ENCODE results near the gene BICDL2.
A peak's percentile ranks its signal among the peaks of the same experiment; 100 is the strongest.

The BICDL2 gene

DNA sequence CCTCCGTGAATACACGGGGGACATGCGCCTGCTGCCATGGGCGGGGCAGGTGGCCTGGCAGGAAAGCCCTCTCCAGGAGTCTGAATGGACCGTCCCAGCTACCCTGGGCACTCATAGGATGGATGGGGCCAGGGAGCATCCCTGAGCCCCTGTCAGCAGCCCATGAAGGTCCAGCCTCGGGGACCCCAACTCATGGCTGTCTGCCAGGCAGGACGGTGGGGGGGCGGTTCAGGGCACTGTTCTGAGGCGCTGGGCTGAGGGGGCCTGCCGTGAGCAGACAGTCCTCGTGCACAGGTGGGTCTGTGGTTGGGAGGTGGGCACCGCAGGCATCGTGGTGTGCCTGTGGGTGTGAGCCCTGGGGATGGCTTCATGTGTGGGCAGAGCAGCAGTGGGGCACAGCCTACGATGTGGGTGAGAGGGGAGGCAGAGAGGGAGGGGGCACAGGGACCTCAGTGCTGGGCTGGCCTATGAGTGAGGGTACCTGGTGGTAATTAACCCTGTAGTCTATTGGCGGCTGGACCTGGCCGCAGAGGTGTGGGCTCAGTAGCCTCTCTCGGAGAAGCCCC lies 50.0 kb downstream of the BICDL2 start:
- no peak for DNase-seq
- no peaks in the 10 kb centered on the region for H3K36me3 ChIP-seq (ENCODE audit: control insufficient read depth, insufficient read depth, low read length)
- no peak overlapping the region for H3K27ac ChIP-seq (ENCODE audit: insufficient read depth, low read length, poor library complexity, severe bottlenecking)
- H3K4me3 ChIP-seq (ENCODE audit: insufficient read depth, low read depth, low read length, poor library complexity, severe bottlenecking): no peak overlapping the region
- H3K27me3 ChIP-seq (replicated peaks; ENCODE audit: control insufficient read depth, insufficient read depth, low read length, poor library complexity, severe bottlenecking): no peaks in the 10 kb centered on the region
- peaks cover 5% of the 10 kb centered on the region for H3K4me1 ChIP-seq (ENCODE audit: control insufficient read depth, insufficient read depth, low read length, poor library complexity, severe bottlenecking)
- H3K9me3 ChIP-seq (ENCODE audit: control insufficient read depth, low read length): no peaks in the 10 kb centered on the region

DNA sequence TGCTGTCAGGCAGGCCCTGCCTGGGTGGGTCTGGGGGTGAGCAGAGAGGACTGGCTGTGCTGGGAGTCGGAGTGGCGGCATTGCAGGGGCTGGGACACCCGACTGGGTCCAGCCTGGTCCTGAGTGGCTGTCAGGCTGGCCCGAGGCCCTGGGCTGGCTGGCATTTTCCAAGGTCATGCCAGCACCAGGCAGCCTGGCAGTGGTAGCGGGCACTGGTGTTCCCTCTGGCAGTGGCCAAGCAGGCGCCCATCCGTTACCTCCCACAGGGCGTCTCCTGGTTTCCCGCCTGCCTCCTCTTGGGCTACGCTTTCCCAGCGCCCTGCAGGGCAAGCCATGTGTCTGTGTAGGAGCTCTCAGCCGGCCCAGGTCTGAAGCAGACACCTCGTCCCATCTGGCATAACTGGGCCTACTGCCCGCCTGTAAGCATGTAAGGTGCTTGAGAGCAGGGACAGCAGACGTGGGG lies 50.8 kb downstream of the BICDL2 start:
- Histone ChIP-seq H3K4me1 (ENCODE audit: control insufficient read depth, insufficient read depth, low read length, poor library complexity, severe bottlenecking) (peaks cover 5% of the 10 kb centered on the region), H3K9me3 (ENCODE audit: control insufficient read depth, low read length) (no peaks in the 10 kb centered on the region), H3K36me3 (ENCODE audit: control insufficient read depth, insufficient read depth, low read length) (no peaks in the 10 kb centered on the region), H3K27ac (ENCODE audit: insufficient read depth, low read length, poor library complexity, severe bottlenecking) (no peak overlapping the region), H3K27me3 (replicated peaks; ENCODE audit: control insufficient read depth, insufficient read depth, low read length, poor library complexity, severe bottlenecking) (no peaks in the 10 kb centered on the region), H3K4me3 (ENCODE audit: insufficient read depth, low read depth, low read length, poor library complexity, severe bottlenecking) (no peak overlapping the region)
- DNase-seq: no peak

DNA sequence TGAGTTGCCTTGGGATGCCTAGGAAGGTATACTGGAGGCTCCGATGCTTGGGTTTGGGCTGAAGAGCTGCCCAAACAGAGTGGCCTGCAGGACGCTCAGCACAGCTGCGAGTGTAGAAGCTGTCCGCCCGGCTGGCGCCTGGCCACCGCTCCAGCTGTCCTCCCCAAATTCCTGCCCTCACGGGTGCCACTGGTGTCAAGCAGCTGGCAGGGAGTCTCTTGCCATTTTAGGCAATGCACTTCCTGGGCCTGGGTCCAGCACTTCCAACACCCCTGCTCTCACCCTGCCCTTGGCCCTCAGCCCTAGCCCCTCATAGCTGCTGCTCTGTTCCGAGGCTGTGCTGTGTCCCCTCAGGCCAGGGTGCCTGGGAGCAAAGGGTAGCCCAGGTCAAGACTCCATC lies 51.3 kb downstream of the BICDL2 start:
- Histone ChIP-seq H3K27me3 (replicated peaks; ENCODE audit: control insufficient read depth, insufficient read depth, low read length, poor library complexity, severe bottlenecking) (no peaks in the 10 kb centered on the region), H3K9me3 (ENCODE audit: control insufficient read depth, low read length) (no peaks in the 10 kb centered on the region), H3K4me3 (ENCODE audit: insufficient read depth, low read depth, low read length, poor library complexity, severe bottlenecking) (no peak overlapping the region), H3K27ac (ENCODE audit: insufficient read depth, low read length, poor library complexity, severe bottlenecking) (no peak overlapping the region), H3K4me1 (ENCODE audit: control insufficient read depth, insufficient read depth, low read length, poor library complexity, severe bottlenecking) (peaks cover 5% of the 10 kb centered on the region), H3K36me3 (ENCODE audit: control insufficient read depth, insufficient read depth, low read length) (no peaks in the 10 kb centered on the region)
- no peak for DNase-seq

DNA sequence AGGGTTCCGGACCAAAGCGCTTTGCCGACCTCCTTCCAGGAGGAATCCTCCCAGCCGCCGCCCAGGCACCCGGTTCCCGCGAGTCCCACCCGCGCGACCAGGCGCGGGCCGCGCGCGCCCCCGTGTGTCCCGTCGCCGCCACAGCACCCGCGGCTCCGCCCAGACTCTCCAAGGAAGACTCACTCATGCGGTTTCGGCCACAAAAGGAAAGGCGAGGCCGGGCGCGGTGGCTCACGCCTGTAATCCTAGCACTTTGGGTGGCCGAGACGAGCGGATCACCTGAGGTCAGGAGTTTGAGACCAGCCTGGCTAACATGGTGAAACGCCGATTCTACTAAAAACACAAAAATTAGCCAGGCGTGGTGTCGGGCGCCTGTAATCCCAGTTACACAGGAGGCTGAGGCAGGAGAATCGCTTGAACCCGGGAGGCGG lies 53.0 kb downstream of the BICDL2 start:
- DNase-seq: peak; percentile 29 to 56 (median 43)
- Histone ChIP-seq H3K36me3 (ENCODE audit: control insufficient read depth, insufficient read depth, low read length) (no peaks in the 10 kb centered on the region), H3K9me3 (ENCODE audit: control insufficient read depth, low read length) (no peaks in the 10 kb centered on the region), H3K4me1 (ENCODE audit: control insufficient read depth, insufficient read depth, low read length, poor library complexity, severe bottlenecking) (peaks cover 12% of the 10 kb centered on the region), H3K27me3 (replicated peaks; ENCODE audit: control insufficient read depth, insufficient read depth, low read length, poor library complexity, severe bottlenecking) (no peaks in the 10 kb centered on the region), H3K4me3 (ENCODE audit: insufficient read depth, low read depth, low read length, poor library complexity, severe bottlenecking) (no peak overlapping the region), H3K27ac (ENCODE audit: insufficient read depth, low read length, poor library complexity, severe bottlenecking) (no peak overlapping the region)

DNA sequence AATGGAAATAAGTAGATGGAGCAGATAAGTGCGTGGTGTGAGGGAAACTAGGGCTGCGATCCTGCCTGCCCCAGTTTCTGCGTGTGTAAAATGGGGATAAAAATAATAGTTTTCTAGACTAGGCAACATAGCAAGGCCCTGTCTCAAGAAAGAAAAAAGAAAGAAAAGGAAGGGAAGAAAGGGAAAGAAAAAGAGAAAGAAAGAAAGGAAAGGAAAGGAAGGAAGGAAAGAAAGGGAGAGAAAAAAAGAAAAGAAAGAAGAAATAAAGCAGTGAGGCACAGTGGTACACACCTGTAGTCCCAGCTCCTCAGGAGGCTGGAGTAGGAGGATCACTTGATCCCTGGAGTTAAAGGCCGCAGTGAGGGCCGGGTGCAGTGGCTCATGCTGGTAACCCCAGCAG lies 54.3 kb downstream of the BICDL2 start:
- no peaks in the 10 kb centered on the region for H3K9me3 ChIP-seq (ENCODE audit: control insufficient read depth, low read length)
- DNase-seq: no peak
- no peak overlapping the region for H3K4me3 ChIP-seq (ENCODE audit: insufficient read depth, low read depth, low read length, poor library complexity, severe bottlenecking)
- H3K27ac ChIP-seq (ENCODE audit: insufficient read depth, low read length, poor library complexity, severe bottlenecking): no peak overlapping the region
- no peaks in the 10 kb centered on the region for H3K27me3 ChIP-seq (replicated peaks; ENCODE audit: control insufficient read depth, insufficient read depth, low read length, poor library complexity, severe bottlenecking)
- H3K4me1 ChIP-seq (ENCODE audit: control insufficient read depth, insufficient read depth, low read length, poor library complexity, severe bottlenecking): peaks cover 12% of the 10 kb centered on the region
- no peaks in the 10 kb centered on the region for H3K36me3 ChIP-seq (ENCODE audit: control insufficient read depth, insufficient read depth, low read length)

DNA sequence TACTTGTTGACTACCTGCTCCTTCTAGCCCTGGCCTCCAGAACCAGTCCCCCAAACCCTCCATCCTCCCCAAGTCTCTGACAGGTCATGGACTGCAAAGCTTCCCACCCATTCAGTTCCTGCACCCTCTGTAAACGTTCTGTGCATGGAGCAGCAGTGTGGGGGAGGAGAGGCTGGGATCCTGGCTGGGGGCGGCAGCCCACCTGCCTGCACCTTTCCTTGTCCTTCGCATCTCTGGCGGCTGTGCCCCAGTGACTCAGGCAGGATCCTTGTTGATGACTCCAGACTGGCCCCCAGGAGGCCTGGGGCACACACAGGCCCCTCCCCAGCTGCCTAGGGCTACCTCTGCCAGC lies 54.9 kb downstream of the BICDL2 start:
- H3K9me3 ChIP-seq (ENCODE audit: control insufficient read depth, low read length): no peaks in the 10 kb centered on the region
- DNase-seq: no peak
- peaks cover 12% of the 10 kb centered on the region for H3K4me1 ChIP-seq (ENCODE audit: control insufficient read depth, insufficient read depth, low read length, poor library complexity, severe bottlenecking)
- no peaks in the 10 kb centered on the region for H3K36me3 ChIP-seq (ENCODE audit: control insufficient read depth, insufficient read depth, low read length)
- H3K4me3 ChIP-seq (ENCODE audit: insufficient read depth, low read depth, low read length, poor library complexity, severe bottlenecking): no peak overlapping the region
- no peak overlapping the region for H3K27ac ChIP-seq (ENCODE audit: insufficient read depth, low read length, poor library complexity, severe bottlenecking)
- no peaks in the 10 kb centered on the region for H3K27me3 ChIP-seq (replicated peaks; ENCODE audit: control insufficient read depth, insufficient read depth, low read length, poor library complexity, severe bottlenecking)

DNA sequence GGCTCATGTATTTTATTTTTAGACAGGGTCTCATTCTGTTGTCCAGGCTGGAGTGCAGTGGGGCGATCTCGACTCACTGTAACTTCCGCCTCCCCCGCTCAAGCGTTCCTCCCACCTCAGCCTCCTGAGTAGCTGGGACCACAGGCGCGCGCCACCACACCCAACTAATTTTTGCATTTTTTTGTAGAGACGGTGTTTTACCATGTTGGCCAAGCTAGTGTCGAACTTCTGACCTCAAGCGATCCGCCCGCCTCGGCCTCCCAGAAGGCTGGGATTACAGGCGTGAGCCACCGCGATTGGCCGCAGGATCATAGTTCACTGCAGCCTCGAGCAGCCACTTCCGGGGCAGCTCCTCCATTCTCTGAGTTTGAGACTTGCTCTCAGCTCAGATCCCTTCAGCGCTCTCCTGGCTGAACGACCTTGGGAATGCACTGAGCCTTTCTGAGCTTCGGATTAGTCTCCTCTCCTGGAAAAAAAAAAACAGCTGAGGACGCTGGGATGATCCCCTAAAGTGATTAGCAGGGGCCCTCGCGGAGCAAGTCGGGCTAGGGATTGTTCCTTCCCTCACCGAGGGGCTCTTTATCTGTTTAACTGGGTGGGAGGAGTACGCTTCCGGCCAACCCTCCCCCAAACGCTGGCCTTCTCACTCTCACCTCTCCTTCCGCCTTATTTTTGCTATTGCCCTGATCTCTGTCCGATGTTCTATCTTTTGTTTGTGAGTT lies 55.4 kb downstream of the BICDL2 start:
- Histone ChIP-seq H3K27me3 (replicated peaks; ENCODE audit: control insufficient read depth, insufficient read depth, low read length, poor library complexity, severe bottlenecking) (no peaks in the 10 kb centered on the region), H3K9me3 (ENCODE audit: control insufficient read depth, low read length) (no peaks in the 10 kb centered on the region), H3K4me1 (ENCODE audit: control insufficient read depth, insufficient read depth, low read length, poor library complexity, severe bottlenecking) (peaks cover 12% of the 10 kb centered on the region), H3K4me3 (ENCODE audit: insufficient read depth, low read depth, low read length, poor library complexity, severe bottlenecking) (no peak overlapping the region), H3K27ac (ENCODE audit: insufficient read depth, low read length, poor library complexity, severe bottlenecking) (peak overlapping the region; percentile 83), H3K36me3 (ENCODE audit: control insufficient read depth, insufficient read depth, low read length) (no peaks in the 10 kb centered on the region)
- DNase-seq: no peak

DNA sequence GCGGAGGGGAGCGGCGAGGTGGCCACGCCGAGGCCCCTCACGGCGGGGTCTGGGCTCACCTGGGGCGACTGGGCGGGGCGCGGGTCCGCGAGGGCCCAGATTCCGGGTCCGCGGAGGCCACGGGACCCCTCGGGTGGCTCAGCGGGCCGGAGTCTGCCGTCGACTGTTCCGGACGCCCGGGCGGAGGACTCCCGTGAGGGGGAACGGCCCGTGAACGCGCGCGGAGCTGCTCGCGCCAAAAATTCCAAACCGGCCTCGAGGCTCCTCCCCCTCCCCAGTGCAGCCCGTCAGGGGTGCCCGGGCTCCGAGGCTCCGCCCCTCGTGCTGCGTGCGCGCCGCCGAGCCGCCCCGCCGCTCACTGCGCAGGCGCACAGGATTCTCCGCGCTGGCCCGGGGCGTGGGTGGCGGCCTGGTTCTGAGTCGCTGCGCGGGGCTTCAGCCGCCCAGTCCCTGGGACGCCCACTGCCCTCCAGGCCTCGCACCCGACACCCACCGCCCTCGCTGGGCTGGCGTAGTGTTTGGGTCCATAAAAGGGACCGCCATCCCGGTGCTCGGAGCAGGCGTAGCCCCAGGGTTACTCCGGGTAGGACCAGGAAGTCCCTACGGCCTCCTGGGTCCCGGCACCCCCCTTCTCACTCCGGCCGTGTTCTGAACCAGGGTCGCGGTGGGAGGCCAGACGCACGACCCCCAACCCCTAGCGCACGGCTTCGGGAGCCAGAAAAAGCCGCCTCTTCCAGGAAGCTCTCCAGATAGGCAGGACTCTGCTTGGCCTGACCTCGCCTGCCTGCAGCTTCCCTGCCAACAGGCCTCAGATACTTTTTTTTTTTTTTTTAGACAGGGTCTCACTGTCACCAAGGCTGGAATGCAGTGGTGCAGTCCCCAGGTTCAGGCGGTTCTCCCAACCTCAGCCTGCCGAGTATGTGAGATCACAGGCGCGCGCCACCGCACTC lies 56.2 kb downstream of the BICDL2 start, which contains the start of gene PKMYT1:
PKMYT1 (minus strand) TSS at position 220 of the 950 bp plus-strand sequence. CDS start 789 bp downstream, outside the sequence.
- peaks cover 12% of the 10 kb centered on the region for H3K4me1 ChIP-seq (ENCODE audit: control insufficient read depth, insufficient read depth, low read length, poor library complexity, severe bottlenecking)
- peak within 1 kb of the TSS; percentile 88 for H3K4me3 ChIP-seq (ENCODE audit: insufficient read depth, low read depth, low read length, poor library complexity, severe bottlenecking)
- peak within 1 kb of the TSS; percentile 83 for H3K27ac ChIP-seq (ENCODE audit: insufficient read depth, low read length, poor library complexity, severe bottlenecking)
- H3K36me3 ChIP-seq (ENCODE audit: control insufficient read depth, insufficient read depth, low read length): no peaks in the 10 kb centered on the region
- no peaks in the 10 kb centered on the region for H3K9me3 ChIP-seq (ENCODE audit: control insufficient read depth, low read length)
- peak; percentile 87 to 90 (median 89) for DNase-seq
- no peaks in the 10 kb centered on the region for H3K27me3 ChIP-seq (replicated peaks; ENCODE audit: control insufficient read depth, insufficient read depth, low read length, poor library complexity, severe bottlenecking)

DNA sequence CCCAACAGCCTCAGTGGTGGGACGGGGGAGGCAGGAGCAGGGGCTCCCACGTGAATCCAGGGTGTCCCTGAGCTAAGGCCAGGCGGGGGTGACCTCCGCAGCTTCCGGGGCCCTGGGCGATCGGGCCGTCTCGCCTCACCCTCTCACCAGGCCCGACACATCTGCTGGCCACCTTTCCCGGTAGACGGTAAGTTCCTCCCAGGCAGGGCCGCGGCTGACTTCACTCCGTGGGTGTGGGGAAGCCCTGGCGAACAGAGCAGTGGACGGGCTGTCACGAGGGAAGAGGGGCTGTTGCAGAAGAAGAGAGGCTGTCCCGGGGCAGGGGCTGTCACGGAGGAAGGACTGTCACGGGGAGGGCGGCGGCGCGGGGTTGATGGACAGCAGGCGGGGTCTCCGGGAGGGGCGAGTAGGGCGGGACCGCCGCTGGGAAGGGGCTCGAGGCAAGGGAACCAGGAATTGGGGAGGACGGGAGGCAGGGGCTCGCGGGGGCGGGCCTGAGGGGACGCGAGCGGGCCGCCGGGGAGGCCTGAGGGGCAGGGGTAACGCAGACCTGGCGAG lies 57.0 kb downstream of the BICDL2 start:
- H3K27me3 ChIP-seq (replicated peaks; ENCODE audit: control insufficient read depth, insufficient read depth, low read length, poor library complexity, severe bottlenecking): no peaks in the 10 kb centered on the region
- H3K4me1 ChIP-seq (ENCODE audit: control insufficient read depth, insufficient read depth, low read length, poor library complexity, severe bottlenecking): peaks cover 12% of the 10 kb centered on the region
- H3K4me3 ChIP-seq (ENCODE audit: insufficient read depth, low read depth, low read length, poor library complexity, severe bottlenecking): peak overlapping the region; percentile 88
- H3K36me3 ChIP-seq (ENCODE audit: control insufficient read depth, insufficient read depth, low read length): no peaks in the 10 kb centered on the region
- no peaks in the 10 kb centered on the region for H3K9me3 ChIP-seq (ENCODE audit: control insufficient read depth, low read length)
- no peak for DNase-seq
- no peak overlapping the region for H3K27ac ChIP-seq (ENCODE audit: insufficient read depth, low read length, poor library complexity, severe bottlenecking)

All from effector memory CD4-positive, alpha-beta T cell (primary cell).